NCI-H69 (cell line): ENCODE measurements around the gene ZSWIM5.
"Not testable (repeated sequence)": the region's sequence is repeated elsewhere in the genome, so short reads cannot be mapped to it uniquely, and the experiment has no call there.

Source experiments
- DNase-seq: peaks from one replicate; lab custom pipeline; 2025; lab: John Stamatoyannopoulos, UW

Gene ZSWIM5

GRCh38 chr1:45141247-45142003 lies 65.0 kb downstream of the ZSWIM5 start:
- no peak for DNase-seq

- DNase-seq = no peak
These were observed 69.4 kb downstream of the ZSWIM5 start for GRCh38 chr1:45136984-45137383.

DNA sequence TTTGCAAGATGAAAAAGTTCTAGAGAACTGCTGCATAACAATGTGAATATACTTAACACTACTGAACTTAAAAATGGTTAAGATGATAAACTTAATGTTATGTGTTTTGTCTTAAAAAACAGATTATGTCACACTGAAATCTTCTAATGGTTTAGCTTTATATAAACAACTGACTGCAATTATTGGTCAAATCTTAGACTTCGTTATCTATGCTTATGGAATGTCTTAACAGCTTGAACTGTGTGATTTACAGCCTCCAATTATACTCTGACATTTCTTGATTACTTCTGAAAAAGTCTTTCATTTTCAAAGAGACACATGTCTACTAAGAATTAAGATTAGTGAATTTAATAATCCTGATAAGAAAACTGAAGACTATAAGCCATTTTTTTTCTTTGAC lies 71.1 kb downstream of the ZSWIM5 start:
- no peak for DNase-seq

- no peak for DNase-seq
These were observed 71.9 kb downstream of the ZSWIM5 start for GRCh38 chr1:45134461-45134873.

DNA sequence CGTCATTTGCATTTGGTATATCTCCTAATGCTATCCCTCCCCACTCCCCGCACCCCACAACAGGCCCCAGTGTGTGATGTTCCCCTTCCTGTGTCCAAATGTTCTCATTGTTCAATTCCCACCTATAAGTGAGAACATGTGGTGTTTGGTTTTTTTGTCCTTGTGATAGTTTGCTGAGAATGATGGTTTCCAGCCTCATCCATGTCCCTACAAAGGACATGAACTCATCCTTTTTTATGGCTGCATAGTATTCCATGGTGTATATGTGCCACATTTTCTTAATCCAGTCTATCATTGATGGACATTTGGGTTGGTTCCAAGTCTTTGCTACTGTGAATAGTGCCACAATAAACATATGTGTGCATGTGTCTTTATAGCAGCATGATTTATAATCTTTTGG lies 73.7 kb downstream of the ZSWIM5 start:
- DNase-seq = not testable (repeated sequence)

- DNase-seq = no peak
These were observed 83.0 kb downstream of the ZSWIM5 start for GRCh38 chr1:45123358-45123757.

- no peak for DNase-seq
These were observed 83.7 kb downstream of the ZSWIM5 start for GRCh38 chr1:45122724-45123123.

GRCh38 chr1:45117766-45118165 lies 88.6 kb downstream of the ZSWIM5 start:
- no peak for DNase-seq

GRCh38 chr1:45116820-45117219 lies 89.6 kb downstream of the ZSWIM5 start:
- DNase-seq = no peak

- DNase-seq = no peak
These were observed 90.1 kb downstream of the ZSWIM5 start for GRCh38 chr1:45116340-45116739.

DNA sequence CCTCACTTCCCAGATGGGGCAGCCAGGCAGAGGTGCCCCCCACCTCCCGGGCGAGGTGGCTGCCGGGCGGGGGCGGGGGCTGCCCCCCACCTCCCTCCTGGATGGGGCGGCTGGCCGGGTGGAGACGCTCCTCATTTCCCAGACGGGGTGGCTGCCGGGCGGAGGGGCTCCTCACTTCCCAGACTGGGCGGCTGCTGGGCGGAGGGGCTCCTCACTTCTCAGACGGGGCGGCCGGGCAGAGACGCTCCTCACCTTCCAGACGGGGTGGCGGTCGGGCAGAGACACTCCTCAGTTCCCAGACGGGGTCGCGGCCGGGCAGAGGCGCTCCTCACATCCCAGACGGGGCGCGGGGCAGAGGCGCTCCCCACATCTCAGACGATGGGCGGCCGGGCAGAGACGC lies 91.2 kb downstream of the ZSWIM5 start:
- DNase-seq = not testable (repeated sequence)

DNA sequence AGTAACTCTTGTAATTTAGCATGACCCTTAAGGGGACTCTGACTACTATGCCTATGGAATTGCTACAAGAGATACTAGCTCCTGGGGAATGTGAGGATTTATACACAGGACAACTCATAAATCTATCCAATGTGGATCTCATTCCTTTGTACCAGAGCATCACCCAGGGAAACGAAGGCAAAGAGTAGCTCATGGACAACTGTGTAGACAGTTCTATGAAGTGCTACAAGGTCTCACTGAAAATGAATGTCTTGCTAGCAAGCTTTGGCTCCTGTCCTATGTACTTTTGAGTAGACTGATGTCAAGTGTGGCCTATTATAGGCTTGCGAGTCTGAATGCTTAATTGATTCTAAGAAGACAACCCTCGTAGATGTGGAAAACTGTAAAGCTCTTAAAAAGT lies 93.7 kb downstream of the ZSWIM5 start:
- DNase-seq = no peak

DNA sequence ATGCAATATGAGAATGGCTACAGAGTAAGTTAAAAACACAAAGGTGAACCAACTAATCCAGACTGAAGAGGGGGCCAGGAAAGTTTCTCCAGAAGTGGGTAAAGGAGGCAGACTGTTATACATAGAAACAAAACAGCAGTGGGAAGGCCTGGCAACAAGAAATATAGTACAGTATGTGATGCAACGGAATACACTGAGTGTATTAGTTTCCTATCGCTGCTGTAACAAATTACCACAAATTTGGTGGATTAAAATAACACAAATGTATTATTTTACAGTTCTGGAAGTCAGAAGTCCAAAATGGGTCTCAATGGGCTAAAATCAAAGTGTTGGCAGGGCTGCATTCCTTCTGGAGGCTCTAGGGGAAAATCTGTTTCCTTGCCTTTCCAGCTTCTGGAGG lies 95.2 kb downstream of the ZSWIM5 start:
- no peak for DNase-seq

GRCh38 chr1:45107782-45108181 lies 98.6 kb downstream of the ZSWIM5 start:
- DNase-seq = no peak

DNA sequence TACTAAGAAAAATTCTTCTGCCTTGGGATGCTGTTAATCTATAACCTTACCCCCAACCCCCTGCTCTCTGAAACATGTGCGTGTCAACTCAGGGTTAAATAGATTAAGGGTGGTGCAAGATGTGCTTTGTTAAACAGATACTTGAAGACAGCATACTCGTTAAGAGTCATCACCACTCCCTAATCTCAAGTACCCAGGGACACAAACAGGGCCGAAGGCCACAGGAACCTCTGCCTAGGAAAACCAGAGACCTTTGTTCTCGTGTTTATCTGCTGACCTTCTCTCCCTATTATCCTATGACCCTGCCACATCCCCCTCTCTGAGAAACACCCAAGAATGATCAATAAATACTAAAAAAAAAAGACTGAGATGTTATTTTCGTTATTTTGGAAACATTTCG lies 99.5 kb downstream of the ZSWIM5 start:
- not testable (repeated sequence) for DNase-seq

- DNase-seq = not testable (repeated sequence)
These were observed 100.3 kb downstream of the ZSWIM5 start for GRCh38 chr1:45106156-45106545.

GRCh38 chr1:45105486-45106155 lies 100.8 kb downstream of the ZSWIM5 start:
- DNase-seq = not testable (repeated sequence)

DNA sequence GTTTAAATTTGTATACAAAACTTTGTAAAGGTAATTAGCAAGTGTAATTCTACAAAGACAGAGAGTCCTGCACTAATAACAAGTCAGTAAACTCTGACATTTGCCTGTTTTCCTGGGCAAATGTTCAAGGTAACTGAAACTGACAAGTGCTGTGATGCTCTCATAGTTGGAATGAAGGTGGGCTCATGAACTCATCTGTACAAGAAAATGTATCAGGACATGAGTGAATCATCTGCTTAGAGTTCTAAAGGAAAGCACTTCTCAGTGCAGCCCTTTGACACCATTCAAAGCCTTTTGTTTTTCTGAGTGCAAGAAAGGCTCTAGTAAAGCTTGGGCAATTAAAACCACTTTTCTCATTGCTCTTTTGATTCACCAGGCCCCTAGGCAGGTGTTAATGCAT lies 102.9 kb downstream of the ZSWIM5 start:
- peak; percentile 0 for DNase-seq

DNA sequence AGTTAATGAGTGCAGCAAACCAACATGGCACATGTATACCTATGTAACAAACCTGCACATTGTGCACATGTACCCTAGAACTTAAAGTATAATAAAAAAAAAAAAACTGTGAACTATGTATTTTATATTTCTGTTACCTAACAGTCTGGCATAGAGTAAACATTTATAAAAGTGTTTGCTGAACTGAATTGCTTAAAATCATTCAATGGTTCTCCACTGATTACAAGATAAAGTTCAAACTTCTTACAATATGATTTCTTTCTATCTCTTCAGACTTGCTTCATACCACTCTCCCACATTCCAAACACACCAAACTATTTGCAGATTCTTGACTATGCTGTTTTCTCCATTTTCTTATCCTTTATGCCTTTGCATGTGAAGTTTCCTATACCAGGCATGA lies 104.5 kb downstream of the ZSWIM5 start:
- DNase-seq = no peak

DNA sequence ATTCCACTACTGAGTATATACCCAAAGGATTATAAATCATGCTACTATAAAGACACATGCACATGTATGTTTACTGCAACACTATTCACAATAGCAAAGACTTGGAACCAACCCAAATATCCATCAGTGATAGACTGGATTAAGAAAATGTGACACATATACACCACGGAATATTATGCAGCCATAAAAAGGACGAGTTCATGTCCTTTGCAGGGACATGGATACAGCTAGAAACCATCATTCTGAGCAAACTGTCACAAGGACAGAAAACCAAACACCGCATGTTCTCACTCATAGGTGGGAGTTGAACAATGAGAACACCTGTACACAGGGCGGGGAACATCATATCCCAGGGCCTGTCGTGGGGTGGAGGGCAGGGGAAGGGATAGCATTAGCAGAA lies 104.9 kb downstream of the ZSWIM5 start:
- DNase-seq = not testable (repeated sequence)

GRCh38 chr1:45097944-45098343 lies 108.5 kb downstream of the ZSWIM5 start:
- DNase-seq = no peak

GRCh38 chr1:45097079-45097478 lies 109.3 kb downstream of the ZSWIM5 start:
- no peak for DNase-seq

DNA sequence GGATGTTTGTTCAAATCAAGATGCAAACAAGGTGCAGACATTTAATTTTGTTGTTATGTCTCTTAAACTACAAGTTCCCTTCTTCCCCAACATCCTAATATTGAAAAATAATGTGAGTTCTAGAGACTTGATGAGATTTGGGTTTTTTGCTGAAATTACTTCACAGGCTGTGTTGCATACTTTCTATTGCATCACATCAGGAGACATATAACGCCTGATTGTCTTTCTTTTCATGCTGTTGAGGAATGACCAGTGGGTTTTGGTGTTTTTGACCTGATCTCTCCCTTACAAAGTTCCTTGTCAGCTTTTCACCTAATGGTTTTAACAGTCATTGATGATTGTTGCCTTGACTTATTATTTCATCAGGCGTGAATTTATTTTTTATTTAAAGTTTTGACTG lies 111.0 kb downstream of the ZSWIM5 start:
- DNase-seq = no peak

DNA sequence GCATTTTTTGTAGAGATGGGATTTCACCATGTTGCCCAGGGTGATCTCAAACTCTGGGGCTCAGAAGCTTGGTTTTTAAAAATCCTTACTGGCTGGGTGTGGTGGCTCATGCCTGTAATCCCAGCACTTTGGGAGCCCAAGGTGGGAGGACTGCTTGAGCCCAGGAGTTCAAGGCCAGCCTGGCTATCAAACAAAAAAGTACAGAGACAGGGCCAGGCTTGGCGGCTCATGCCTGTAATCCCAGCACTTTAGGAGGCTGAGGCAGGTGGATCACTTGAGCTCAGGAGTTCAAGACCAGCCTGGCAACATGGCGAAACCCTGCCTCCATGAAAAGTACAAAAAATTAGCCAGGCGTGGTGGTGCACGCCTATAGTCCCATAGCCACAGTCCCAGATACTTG lies 112.0 kb downstream of the ZSWIM5 start:
- DNase-seq = not testable (repeated sequence)
